ENCODE data around the gene CNTNAP4.

The CNTNAP4 gene

GRCh38 chr16:76598498-76598897, 321.3 kb downstream of the CNTNAP4 start:
- no peak for DNase-seq (ENCODE audit: low read depth)

DNA sequence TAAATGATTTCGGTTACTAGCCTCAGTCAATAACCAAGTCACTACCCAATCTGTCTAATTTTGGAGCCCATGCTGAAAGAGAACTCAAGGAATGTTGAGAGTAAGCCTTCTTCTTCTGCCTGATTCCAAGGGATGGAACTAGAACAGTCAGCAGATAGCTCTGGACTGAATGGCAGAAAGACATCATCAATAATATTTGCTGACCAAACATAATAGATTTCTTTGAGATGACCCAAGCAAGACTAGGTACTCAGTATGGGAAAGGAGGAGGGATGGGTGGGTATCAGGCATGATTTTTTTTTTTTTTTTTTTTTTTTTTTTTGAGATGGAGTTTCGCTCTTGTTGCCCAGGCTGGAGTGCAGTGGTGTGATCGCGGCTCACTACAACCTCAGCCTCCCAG, 330.1 kb downstream of the CNTNAP4 start:
- no peak for DNase-seq (ENCODE audit: low read depth)

Measured in activated T-cell treated with anti-CD3 and anti-CD28 coated beads for 24 hours (primary cell).